Heart right ventricle (tissue), 16 donors: Measurements from ENCODE around the gene ABCB9. TPM values are rescaled to one million over a fixed set of nuclear protein-coding genes. Genes with fewer than 3 reads are reported as not detected.

Experiments
- ATAC-seq, 8 donors: fragments of 200-7000 bp; cut with Tn5 transposase; one replicate each; pipeline ENCODE4 v1.9.1; 2020; ENCODE audit warnings: mild to moderate bottlenecking in 8 of 8, moderate library complexity in 8 of 8, moderate number of reproducible peaks in 1 of 8
- DNase-seq, 2 donors: peaks; one replicate each; pipeline ENCODE4 v3.0.0-alpha.2; 2020
- H3K27ac ChIP-seq, 10 donors: fragments of 200-600 bp; sonication (generic) in 2 of 10; one replicate each; pipeline versions ENCODE4 v1.5.0 to v1.8.0; 2020 to 2022; ENCODE audit warnings: mild to moderate bottlenecking in 3 of 10
- H3K27me3 ChIP-seq, 7 donors: fragments of 200-600 bp; one replicate each; pipeline ENCODE4 v1.8.0; 2021 to 2022; ENCODE audit warnings: mild to moderate bottlenecking in 2 of 7
- H3K36me3 ChIP-seq, 9 donors: fragments of 200-600 bp; sonication (generic) in 1 of 9; one replicate each; pipeline versions ENCODE4 v1.5.0 to v1.8.0; 2020 to 2022; ENCODE audit warnings: mild to moderate bottlenecking in 2 of 9
- H3K4me1 ChIP-seq, 9 donors: fragments of 200-600 bp; sonication (generic) in 1 of 9; one replicate each; pipeline versions ENCODE4 v1.5.0 to v1.8.0; 2020 to 2022; ENCODE audit warnings: mild to moderate bottlenecking in 4 of 9
- H3K4me3 ChIP-seq, 10 donors: fragments of 200-600 bp; sonication (generic) in 2 of 10; one replicate each; pipeline versions ENCODE4 v1.5.0 to v1.8.0; 2020 to 2022; ENCODE audit warnings: mild to moderate bottlenecking in 7 of 10, moderate library complexity in 2 of 10
- H3K9me3 ChIP-seq, 11 donors: fragments of 200-600 bp in 10 of 11; sonication (generic) in 2 of 11; one replicate each; pipeline versions ENCODE4 v1.5.0 to v1.8.0; 2013 to 2022; ENCODE audit warnings: mild to moderate bottlenecking in 2 of 11, control low read depth in 1 of 11, moderate library complexity in 1 of 11
- WGBS, 2 donors: extraction: QIAGEN DNeasy Blood & Tissue Kit; methylation state at CpG; one replicate each; pipeline ENCODE4 v1.1.7; 2013; ENCODE audit warnings: inconsistent platforms in 1 of 2; 5-methylcytosine and 5-hydroxymethylcytosine counted together
- intact Hi-C, 10 donors: fragments of 100-400 bp; cut with DNase I; formaldehyde crosslinking; loops; one replicate each; pipeline versions ENCODE4 v1.11.1 to v1.14.2; 2022
- polyA plus RNA-seq, 2 donors: library from polyadenylated mRNA; stranded (reverse); fragments of 200-250 nt; gene quantifications; one replicate each; pipeline ENCODE4 v1.2.3, GENCODE V29; 2013
- total RNA-seq, 10 donors: library from RNA; stranded (reverse); fragmentation: NEBNext Ultra II Directional in 3 of 10; extraction: Animal tissue kit (Norgen Biotek cat#: 25700) in 3 of 10; gene quantifications; one replicate each; pipeline versions ENCODE4 v1.2.1 to v1.2.4, GENCODE V29; 2021 to 2023
- TF ChIP-seq, protein P1 (sequence below), 9 donors: fragments of 200-600 bp; sonication (generic) in 2 of 9; IDR thresholded peaks; one replicate each; pipeline versions ENCODE4 v1.5.0 to v1.8.0; 2021 to 2022; ENCODE audit warnings: antibody characterized with exemption in 9 of 9, mild to moderate bottlenecking in 5 of 9, moderate library complexity in 1 of 9
- donor health status: Arrhythmogenic right ventricular cardiomyopathy.
- donor health status: ischemic (EF 13 %, LVEDD 7.1; RV severe dilation, severe dysfunction).
- donor health status: healthy with polysubstance abuse.
- donor health status: DM: no; HTN: yes; CAD: no.
- donor health status: DM: no; HTN: no; CAD: no.
- donor health status: ischemic (EF 25% LVEDD 6.9; RV normal size, moderate dysfunction).
- donor health status: ischemic (EF 25% LVEDD 5.7; RV mildly dilated, moderate dysfunction).
- donor health status: healthy.
- donor health status: DM: yes; HTN: yes; CAD: no.
- donor health status: Ischemic cardiomyopathy.
- donor health status: ischemic (EF 35%, LVEDD 5.7; RV mildly dilated, moderate dysfunction).
- donor health status: nonischemic (EF 11% LVEDD 7.7; RV severe dilation, severe dysfunction).
- donor health status: DM: yes; HTN: yes; CAD: no.
- donor health status: PGD.
- donor health status: ischemic (EF 29% LVEDD 5.4; RV normal size, mild dysfunction).
- donor health status: nonischemic (EF 23%, LVEDD 6.1; RV moderate dilation, normal function).

The ABCB9 gene
- total and polyA plus RNA-seq, 12 donors = 1.9 to 6.0 (median 4.5) TPM

DNA sequence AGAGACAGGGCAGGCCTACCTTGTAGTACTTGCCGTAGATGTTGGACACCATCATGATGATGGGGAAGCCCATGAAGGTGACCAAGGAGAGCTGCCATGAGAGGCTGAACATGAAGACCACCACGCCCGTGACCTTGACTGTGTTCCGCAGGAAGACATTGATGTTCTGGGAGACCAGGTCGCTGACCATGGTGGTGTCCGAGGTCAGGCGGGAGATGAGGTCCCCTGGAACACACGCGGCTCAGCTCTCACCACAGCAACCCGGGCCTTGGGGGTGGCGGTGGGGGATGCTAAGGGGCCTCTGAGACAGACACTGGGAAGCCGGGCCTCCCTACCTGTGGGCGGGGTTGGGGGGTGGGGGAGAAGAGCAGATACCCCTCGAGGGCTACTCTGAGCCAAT, 17.7 kb downstream of the ABCB9 start:
- peaks cover 5 to 53% (median 38%) of the 10 kb centered on the region in 9 donors for H3K4me1 ChIP-seq
- ATAC-seq (no peak), DNase-seq (no peak)
- peaks cover 0 to 21% (median 0%) of the 10 kb centered on the region in 9 donors for H3K36me3 ChIP-seq
- no peak overlapping the region for H3K27ac ChIP-seq
- intact Hi-C loops = loop anchor here in 2 of 10 donors (5.0 kb wide), 2 partner anchors 151 to 156 kb away; no protein-coding TSS in a partner anchor
- TF ChIP-seq, protein P1, sequence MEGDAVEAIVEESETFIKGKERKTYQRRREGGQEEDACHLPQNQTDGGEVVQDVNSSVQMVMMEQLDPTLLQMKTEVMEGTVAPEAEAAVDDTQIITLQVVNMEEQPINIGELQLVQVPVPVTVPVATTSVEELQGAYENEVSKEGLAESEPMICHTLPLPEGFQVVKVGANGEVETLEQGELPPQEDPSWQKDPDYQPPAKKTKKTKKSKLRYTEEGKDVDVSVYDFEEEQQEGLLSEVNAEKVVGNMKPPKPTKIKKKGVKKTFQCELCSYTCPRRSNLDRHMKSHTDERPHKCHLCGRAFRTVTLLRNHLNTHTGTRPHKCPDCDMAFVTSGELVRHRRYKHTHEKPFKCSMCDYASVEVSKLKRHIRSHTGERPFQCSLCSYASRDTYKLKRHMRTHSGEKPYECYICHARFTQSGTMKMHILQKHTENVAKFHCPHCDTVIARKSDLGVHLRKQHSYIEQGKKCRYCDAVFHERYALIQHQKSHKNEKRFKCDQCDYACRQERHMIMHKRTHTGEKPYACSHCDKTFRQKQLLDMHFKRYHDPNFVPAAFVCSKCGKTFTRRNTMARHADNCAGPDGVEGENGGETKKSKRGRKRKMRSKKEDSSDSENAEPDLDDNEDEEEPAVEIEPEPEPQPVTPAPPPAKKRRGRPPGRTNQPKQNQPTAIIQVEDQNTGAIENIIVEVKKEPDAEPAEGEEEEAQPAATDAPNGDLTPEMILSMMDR (IDR thresholded peaks at IDR 0.05) = no peak
- H3K27me3 ChIP-seq = no peaks in the 10 kb centered on the region
- no peak overlapping the region for H3K4me3 ChIP-seq
- H3K9me3 ChIP-seq = no peaks in the 10 kb centered on the region
- WGBS, 2 donors = 95% methylated on average over 14 of the region's 14 CpGs

DNA sequence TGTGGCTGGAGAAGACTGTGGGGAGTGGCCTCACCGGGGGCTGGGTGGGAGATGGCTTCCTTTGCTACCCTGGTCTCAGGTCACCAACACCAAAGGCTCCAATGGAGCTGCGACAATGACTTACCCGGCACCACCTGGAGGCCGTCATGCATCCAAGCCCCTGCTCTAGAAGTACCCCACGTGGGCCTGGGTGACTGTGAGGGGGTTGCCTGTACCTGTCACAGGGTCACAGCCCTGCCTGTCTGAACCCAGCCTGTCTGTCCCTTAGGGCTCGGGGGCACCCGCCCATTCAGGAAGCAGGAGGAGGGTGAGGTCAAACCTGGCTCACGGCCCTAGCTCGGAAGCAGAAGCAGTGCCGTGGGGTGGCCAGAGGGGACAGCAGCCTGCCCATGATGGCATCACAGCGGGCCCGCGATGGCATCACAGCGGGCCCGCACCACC, 18.9 kb downstream of the ABCB9 start:
- intact Hi-C loops = loop anchor here in 2 of 10 donors (5.0 kb wide), 2 partner anchors 150 to 155 kb away; no protein-coding TSS in a partner anchor
- no peaks in the 10 kb centered on the region for H3K27me3 ChIP-seq
- peaks cover 0 to 21% (median 0%) of the 10 kb centered on the region in 9 donors for H3K36me3 ChIP-seq
- H3K4me3 ChIP-seq = no peak overlapping the region
- DNase-seq (peak; percentile 46 to 51), ATAC-seq (peak in 7 of 8 donors; percentile 24 to 53 (median 45))
- TF ChIP-seq, protein P1 (IDR thresholded peaks at IDR 0.05) = peak in 4 of 9 donors; percentile 13 to 28 (median 18)
- peaks cover 7 to 66% (median 46%) of the 10 kb centered on the region in 9 donors for H3K4me1 ChIP-seq
- peak overlapping the region in 9 of 10 donors; percentile 56 to 85 (median 69) for H3K27ac ChIP-seq
- no peaks in the 10 kb centered on the region for H3K9me3 ChIP-seq
- 65 to 67% methylated on average over 14 to 15 of the region's 15 CpGs for WGBS, 2 donors

DNA sequence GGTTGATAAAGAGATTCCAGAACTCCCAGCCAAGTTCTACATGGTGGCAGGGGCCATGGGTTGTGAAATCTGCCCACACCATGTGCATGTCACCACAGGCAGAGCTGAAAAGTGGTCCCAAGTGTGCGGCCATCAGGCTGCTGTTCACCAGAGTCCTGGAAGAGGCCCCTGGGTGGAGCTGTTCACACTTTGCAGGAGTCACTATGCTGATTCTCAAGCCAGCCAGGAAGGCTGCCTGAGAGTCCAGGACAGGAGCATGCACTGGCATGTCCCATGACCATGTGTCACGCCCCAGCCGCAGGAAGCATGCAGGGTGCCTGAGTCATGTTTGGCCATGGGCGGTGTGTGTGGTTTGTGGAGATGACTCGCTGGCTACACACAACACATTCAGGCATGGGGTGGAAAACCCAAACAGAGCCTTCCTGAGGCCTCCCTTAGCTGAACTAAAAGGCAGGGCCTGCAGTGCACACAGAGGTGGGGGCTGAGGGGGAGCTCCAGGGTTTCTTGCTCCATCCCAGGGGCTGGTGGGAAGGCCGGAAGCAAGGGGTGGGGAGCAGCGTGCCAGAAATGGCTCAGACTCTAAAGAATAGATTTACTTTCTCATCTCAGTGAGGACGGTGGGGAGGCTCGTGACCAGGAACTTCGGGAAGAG, 19.4 kb downstream of the ABCB9 start:
- H3K4me3 ChIP-seq = no peak overlapping the region
- peaks cover 7 to 63% (median 50%) of the 10 kb centered on the region in 9 donors for H3K4me1 ChIP-seq
- no peaks in the 10 kb centered on the region for H3K9me3 ChIP-seq
- WGBS, 2 donors = 57 to 61% methylated on average over 10 of the region's 10 CpGs
- H3K27ac ChIP-seq = peak overlapping the region in 9 of 10 donors; percentile 56 to 85 (median 69)
- intact Hi-C loops = loop anchor here in 2 of 10 donors (5.0 kb wide), 2 partner anchors 150 to 155 kb away; no protein-coding TSS in a partner anchor
- peak; percentile 45 to 83 (median 75) for ATAC-seq
- no peaks in the 10 kb centered on the region for H3K27me3 ChIP-seq
- peaks cover 0 to 21% (median 0%) of the 10 kb centered on the region in 9 donors for H3K36me3 ChIP-seq
- DNase-seq = peak; percentile 55 to 73
- TF ChIP-seq, protein P1 (IDR thresholded peaks at IDR 0.05) = peak in 5 of 9 donors; percentile 17 to 43 (median 28)

DNA sequence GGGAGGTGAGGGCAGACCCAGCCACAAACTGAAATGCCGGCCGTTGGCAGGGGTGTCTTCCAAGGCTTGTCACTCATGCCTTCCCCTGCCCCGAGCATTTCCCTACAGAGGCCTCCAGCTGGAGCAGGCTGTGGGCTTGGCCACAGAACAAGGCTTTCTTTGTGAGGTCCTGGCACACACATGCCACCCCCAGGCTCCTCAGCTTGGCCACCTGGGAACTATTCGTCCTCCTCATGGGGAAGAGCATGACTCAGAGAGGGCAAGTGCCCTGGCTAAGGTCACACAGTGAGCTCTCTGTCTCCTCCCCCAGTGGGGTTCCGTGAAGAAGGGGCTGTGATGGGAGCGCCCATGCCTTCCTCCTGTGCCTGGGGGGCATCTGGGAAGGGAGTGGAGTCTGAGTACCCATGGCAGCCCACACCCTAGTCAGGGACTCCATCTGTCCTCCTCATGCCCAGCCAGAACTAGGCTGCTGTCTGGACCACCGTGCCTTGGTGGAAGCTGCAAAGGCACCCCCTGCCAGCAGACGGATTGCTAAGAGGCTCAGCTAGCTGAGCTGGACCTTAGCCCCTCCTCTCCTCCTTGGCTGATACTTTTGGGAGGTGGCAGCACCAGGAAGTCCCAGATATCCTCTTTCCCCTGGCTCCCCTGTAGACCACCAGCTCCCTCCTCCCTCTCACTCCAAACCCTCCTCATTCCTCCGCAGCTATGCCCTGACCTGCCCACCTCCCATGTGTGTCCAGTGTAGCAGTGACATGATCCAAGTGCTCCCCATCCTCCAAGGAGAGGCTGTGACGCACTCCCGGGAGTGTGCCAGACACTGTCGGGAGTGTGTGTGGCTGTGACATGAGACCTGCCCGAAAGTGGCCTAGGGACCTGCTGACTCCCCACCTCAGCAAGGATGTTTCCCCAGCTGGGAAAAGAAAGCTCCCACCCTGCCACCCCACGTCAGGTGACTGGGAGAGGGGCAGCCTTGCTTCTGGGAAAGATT, 21.4 kb downstream of the ABCB9 start:
- Histone ChIP-seq H3K27ac (peak overlapping the region in 6 of 10 donors; percentile 28 to 91 (median 83)), H3K9me3 (no peaks in the 10 kb centered on the region), H3K4me1 (peaks cover 7 to 64% (median 50%) of the 10 kb centered on the region in 9 donors), H3K36me3 (peaks cover 0 to 28% (median 0%) of the 10 kb centered on the region in 9 donors), H3K27me3 (no peaks in the 10 kb centered on the region), H3K4me3 (no peak overlapping the region)
- ATAC-seq (no peak), DNase-seq (no peak)
- TF ChIP-seq, protein P1 (IDR thresholded peaks at IDR 0.05) = no peak
- intact Hi-C loops = loop anchor here in 2 of 10 donors (5.0 kb wide), 2 partner anchors 148 to 153 kb away; no protein-coding TSS in a partner anchor
- WGBS, 2 donors = 68 to 76% methylated on average over 14 of the region's 14 CpGs
